Endothelial cell of umbilical vein (primary cell): ENCODE measurements around the gene IRX1.

ENCODE experiments used
- CTCF ChIP-seq, 2 donors: IDR thresholded peaks; 1 replicate in 1 of 2; 2 replicates in 1 of 2; pipeline ENCODE4 v1.5.1; 2011; ENCODE audit warnings: low read length in 2 of 2, mild to moderate bottlenecking in 2 of 2, moderate library complexity in 2 of 2, control low read depth in 1 of 2, inconsistent platforms in 1 of 2, low read depth in 1 of 2; ENCODE audit not compliant: insufficient read depth in 1 of 2; ENCODE audit errors: extremely low read depth in 1 of 2
- JUN ChIP-seq: IDR thresholded peaks from 2 replicates; pipeline ENCODE4 v1.6.1; 2011; ENCODE audit warnings: borderline replicate concordance, low read depth; ENCODE audit not compliant: insufficient read length, insufficient read depth
- POLR2A ChIP-seq: IDR thresholded peaks from 2 replicates; pipeline ENCODE4 v1.6.1; 2012; ENCODE audit warnings: low read depth, mild to moderate bottlenecking, control low read depth, low read length
- POLR2AphosphoS5 ChIP-seq: IDR thresholded peaks from 2 replicates; pipeline ENCODE4 v1.6.1; 2012; ENCODE audit warnings: low read depth, mild to moderate bottlenecking, control low read depth, low read length, moderate library complexity; ENCODE audit not compliant: insufficient read depth

- TF ChIP-seq CTCF (IDR thresholded peaks at IDR 0.05; ENCODE audit: extremely low read depth in 1 of 2, insufficient read depth in 1 of 2, low read depth in 1 of 2, low read length in 2 of 2): no peak
- TF ChIP-seq POLR2A: no peak
- no peak for TF ChIP-seq JUN
- TF ChIP-seq POLR2AphosphoS5: no peak
Measured at GRCh38 chr5:3601911-3602782, 6.5 kb downstream of the IRX1 start.
